ENCODE data around the gene HLA-F.

DNA sequence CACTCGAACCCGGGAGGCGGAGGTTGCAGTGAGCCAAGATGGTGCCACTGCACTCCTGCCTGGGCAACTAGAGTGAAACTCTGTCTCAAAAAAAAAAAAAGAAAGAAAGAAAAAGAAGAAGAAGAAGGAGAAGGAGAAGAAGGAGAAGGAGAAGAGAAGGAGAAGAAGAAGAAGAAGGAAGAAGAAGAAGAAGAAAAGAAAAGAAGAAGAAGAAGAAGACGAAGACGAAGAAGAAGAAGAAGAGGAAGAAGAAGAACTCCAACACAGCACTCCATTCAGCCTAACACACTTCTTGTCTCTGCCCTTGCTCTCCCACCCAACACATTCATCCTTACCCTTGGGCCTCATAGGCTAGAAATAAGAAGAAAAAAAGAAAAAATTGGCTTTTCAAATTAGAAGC, 49.2 kb upstream of the HLA-F start:
- TF ChIP-seq EZH2 (IDR thresholded peaks at IDR 0.05; ENCODE audit: insufficient read depth, poor library complexity, severe bottlenecking): no peak
- no peak for TF ChIP-seq EZH2phosphoT487 (IDR thresholded peaks at IDR 0.05; ENCODE audit: insufficient read depth, low read depth)

Data from GM23248 (cell line).